ENCODE results near the gene CCDC81.

Gene CCDC81

DNA sequence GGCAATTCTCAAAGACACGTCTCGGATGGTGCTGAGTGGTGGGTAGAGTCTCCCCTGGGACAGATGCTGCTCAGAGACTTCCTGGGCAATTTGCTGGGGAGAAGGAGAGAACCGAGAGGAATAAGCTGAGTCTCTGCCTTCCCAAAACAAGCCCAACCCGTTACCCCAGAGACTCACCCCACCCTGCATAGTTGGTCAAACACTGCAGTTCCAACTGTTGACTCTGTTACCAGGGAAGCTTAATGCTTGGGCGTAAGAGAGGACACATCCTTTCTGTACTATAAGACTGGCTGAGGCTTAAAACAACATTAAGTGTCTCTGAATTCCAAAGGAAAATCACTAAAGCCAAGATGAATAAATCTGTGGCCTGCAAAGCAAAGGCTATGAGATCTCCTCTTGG is 68.1 kb downstream of the CCDC81 start:
- DNase-seq, result no peak

DNA sequence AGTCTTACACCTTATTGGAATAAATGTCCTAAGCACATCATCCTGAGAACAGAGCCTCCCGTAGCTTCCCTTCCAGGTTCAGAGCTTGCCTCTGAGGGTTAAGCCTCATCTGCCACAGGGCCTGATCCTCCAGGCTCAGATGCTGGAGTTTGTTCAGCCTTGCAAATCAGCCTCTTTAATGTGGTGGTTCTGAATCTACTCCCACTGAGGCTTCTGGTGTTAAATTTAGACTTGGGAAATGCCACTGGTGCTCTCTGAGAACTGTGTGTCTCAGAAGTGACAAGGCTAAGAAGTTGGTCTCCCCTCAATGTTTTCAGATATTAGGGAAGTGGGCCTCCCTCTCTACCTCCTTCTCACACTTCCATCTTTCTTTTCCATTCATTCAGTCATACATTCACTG is 68.7 kb downstream of the CCDC81 start:
- DNase-seq, result no peak

DNA sequence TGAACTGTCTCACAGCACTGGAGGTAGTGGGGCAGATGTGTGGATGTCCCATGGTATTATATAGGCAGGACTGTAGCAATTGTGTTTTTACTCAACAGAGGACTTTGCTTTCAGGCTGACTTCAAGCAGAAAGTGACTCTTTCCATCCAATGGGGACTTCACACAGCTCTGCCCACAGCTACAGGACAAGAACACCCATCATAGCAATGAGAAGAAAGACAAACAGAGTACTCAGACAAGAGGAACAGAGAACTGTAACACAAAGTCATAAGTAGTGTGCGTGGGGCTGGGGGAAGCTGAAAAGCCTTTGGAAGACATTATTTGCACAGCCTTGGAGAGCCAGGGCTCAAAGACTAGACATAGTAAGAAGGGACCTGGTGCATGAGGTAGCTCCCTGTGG is 70.3 kb downstream of the CCDC81 start:
- no peak for DNase-seq

DNA sequence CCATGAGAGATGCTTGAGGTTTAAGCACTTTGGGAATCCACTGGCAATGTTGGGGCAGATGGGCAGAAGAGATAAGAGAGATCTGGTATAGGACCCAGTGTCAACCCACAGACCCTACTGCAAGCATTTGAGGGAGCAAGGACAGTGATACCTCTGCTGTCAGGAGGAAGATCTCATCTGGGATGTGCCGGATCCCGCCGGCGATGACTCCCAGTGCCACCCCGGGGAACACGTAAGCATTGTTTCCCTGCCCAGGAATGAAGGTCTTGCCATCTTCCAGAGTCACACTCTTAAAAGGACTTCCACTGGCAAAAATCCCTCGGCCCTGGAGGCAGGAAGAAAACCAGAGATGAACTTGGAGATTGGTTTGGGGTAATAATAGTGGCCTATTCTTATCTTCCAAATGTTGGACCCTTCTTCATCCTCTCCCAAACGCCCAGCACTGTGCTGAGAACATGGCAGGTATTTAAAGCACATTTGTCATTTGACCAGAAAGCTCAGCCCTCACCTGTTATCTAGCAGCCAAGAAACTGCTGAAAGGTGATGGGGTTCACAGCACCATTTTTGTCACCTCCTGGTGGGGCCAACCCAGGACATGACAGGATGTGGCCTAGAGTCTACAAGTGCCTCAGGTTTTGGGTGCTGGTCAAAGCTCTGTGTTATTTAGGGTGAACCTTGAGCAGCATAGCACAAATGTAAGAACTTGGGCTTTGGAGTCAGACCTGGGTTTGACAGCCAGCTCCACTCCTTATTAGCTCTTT is 71.7 kb downstream of the CCDC81 start:
- DNase-seq, result no peak

DNA sequence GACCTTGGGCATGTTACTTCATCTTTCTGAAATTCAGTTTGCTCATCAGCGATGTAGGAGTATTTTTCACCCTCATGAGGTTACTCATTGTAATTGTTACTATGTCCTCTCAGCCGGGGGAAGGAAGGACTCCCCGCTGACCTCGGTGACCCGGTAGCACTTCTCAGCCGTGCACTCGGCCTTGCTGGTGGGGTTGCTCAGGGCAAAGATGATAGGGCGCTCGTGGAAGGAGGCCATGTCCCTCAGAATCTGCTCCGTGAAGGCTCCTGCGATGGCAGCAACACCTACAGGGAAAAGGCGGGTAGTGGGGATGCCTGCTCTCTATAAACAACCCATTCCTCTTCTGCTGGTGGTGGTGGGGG is 72.2 kb downstream of the CCDC81 start:
- no peak for DNase-seq

DNA sequence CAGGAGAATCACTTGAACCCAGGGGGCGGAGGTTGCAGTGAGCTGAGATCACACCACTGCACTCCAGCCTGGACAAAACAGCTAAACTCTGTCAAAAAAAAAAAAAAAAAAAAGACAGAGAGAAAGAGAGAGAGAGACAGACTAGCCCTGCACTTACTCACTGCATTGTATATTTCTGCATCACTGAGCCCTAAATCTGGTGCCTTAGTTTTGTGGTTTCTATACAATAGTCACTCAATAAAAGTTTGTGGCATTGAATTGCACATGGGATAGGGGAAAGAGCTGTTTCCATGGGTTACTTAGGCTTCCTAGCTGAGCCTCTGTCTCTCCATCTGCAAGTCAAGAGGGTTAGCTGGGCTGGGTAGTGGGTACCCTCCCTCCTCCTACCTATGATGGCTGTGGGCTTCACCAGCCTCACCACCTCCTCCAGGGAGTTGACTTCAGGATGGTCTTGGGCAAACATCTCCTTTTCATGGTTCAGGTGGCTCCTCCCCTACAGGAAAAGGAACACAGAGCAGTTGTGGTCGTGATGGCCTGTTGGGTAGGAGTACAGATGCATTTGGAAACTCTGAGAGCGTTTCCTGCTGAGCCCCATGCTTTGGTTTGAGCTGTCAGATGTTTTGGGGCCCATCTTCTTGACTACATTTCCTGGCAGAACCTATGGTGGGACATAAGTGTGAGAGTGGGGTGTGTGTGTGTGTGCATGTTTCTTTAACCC is 73.2 kb downstream of the CCDC81 start:
- DNase-seq, result no peak

DNA sequence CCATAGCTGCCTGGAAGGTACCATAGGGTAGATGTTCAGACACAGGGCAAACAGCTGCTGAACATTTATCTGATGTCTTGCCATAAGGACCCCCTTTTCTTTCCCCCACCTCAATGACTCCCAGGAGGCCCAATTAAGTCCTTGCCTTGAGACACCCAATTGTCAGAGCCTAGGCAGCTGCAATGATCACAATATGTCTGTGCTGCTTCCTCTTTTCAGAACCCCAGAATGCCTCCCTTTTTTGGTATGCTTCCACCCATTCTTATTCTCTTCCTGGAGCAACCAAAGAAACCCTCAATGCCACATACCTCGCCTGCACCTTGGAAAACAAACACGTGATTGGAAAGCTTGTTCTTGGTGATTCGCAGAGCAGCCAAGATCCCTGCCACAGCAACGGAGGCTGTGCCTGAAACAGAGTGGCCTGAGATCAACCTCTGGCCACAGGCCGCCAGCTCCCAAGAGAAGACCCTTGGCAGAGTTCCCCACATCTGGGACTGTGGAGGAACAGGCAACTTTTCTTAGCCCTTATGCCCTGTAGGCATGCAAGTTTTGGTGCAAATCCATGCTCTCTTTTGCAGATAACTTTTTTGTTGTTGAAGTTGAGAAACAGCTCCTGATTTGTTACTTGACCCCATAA is 75.4 kb downstream of the CCDC81 start:
- no peak for DNase-seq

DNA sequence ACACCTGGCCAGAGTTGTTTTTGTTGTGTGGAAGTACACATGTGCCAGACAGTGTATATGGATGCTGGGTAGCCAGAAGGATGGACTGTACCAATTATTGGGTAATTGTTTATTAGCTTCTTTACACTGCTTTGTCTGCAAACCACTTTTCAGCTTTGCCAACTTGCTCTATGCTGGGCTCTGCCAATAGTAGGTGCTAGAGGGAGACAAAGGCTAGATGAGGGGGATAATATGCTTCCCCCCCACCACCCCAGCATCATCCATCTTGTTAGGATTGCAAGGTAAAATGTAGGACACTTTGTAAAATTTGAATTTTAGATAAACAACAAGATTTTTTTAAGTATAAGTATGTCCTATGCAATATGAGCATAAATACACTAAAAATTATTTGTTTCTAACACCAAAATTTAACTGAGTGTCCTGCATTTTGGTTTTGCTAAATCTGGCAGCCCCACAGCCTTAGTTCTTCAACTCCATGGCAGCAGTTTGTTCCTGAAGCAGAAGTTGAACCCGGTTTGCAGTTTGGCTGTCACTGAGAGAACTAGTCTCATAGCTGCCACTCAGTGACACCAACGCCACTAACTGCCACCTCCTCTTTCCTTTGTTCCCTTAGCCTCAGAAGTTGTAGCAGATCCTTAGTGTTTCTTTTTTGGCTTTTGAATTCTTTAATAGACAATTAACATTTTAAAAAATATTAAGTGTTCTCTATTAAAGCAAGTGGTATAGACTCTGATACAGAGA is 78.8 kb downstream of the CCDC81 start:
- DNase-seq, result no peak

DNA sequence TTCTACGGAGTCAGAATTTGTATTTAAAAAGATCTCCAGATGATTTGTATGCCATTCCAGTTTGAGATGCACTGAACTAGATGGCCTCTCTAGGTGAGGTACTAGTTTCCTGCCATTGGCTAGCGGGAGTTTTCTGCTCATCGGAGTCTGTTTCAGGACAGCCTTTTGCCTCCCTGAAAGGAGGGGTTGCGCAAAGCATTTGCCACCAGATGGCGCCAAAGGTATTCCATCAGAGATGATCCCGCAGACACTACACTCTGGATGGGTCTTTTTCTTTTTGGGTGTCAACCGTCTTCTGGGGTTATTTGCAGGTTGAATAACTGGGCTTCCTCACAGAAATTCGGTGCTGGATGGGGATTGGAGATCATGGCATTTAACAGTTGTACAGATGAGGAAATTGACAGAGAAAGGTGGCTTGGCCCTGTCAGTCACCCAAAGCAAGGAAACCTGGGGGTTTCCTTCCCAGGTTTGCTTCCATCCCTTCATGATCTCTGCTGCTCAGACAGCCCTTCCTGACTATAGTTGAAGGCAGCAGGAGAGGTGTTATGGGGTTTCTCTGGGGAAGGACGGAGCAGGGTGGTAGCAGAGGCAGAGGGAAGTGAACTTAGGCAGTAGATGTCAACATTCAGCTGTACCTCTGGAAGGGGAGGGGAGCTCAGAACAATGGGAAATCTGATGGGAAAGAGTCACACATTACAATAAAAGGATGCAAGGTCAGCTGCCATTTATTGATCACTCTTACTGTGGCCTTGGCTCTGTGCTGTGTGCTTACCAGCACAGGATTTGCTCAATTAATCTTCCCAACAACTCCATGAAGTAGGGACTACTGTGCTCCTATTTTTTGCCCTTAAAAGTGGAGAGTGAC is 81.6 kb downstream of the CCDC81 start:
- DNase-seq, result peak; percentile 81

DNA sequence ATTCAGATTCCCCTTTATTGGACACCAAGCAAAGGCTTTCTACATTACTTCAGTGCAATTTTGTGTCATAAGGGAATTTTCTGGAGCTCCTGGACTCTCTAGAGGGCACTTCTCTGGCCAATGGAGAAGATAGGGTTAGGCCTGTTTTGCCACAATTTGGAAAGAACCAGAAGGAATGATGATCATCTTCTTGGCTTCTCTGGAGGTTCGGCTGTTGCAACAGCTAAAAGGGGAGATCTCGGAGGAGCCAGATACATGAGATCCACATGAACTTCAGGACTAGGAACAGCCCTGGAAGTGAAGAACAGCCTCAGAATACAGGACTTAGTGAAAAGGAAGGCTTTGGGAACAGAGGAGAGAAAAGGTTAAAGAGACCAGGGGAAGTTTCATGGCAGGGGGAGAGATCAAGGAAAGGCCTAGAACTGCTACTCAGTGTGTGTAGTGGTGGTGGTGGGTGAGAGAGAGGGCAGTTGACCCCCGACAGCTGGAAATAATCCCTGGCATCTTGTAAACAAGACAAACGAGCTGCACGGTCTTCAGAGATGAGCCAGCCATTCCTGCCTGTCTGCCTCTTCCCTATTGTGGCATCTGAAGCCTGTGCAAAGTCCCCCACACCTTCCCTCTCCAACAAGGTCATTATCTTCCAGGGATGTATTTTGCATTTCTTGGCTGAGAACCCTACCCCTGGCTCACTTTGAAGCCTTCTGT is 83.8 kb downstream of the CCDC81 start:
- no peak for DNase-seq

DNA sequence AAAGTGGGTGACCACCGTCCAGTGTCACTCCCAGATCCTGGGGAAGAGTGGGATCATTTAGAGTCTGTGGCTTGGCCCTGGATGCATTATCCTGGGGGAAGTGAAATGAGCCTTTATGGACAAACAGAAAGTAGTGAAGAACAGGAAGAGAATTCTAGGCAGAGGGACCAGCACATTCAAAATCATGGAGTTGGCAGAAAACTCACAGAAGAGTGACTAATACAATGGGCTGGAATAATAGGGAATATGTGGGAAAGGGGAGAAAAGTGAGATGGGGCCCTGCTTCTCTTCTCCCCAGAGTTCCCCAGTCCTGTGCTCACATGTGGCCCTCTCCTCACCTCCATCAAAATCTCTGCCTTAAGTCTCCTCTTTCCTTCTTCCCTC is 84.3 kb downstream of the CCDC81 start:
- no peak for DNase-seq

DNA sequence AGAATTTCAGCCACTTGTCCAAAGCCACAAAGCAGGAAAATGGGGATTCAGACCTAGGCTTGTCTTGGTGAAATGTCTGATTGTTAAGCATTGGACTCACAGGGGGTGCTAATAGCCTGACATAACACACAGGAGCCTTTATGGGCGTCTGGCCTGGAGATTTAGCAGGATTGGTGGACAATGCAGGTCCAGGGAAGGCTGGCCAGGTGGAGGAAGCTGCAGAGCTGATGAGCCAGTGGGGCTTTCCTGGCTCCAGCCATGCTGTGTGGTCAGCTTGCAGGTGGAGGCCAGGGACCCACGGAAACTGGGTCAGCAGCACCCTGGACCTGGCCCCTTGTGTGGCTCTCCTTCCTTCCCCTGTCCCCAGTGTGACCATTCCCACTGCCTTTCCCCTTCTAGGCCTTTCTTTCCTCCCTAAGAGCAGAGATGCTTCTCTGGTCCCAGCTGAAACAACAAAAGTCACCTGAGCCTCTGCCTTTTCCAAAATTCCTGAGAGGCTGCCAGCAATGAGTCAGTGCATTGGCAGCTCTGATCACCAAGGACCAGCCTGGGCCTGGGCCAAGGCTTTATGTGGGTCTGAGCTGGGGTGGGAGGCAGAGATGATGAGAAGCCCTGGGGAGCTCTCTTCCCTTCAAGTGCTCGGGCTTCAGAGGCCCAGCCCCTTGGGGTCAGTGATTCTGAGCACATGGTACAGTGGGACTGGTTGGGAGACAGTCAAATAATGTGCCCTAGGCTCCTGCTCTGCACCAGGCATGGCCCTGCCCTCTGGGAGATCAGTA is 85.2 kb downstream of the CCDC81 start:
- peak; percentile 15 for DNase-seq

DNA sequence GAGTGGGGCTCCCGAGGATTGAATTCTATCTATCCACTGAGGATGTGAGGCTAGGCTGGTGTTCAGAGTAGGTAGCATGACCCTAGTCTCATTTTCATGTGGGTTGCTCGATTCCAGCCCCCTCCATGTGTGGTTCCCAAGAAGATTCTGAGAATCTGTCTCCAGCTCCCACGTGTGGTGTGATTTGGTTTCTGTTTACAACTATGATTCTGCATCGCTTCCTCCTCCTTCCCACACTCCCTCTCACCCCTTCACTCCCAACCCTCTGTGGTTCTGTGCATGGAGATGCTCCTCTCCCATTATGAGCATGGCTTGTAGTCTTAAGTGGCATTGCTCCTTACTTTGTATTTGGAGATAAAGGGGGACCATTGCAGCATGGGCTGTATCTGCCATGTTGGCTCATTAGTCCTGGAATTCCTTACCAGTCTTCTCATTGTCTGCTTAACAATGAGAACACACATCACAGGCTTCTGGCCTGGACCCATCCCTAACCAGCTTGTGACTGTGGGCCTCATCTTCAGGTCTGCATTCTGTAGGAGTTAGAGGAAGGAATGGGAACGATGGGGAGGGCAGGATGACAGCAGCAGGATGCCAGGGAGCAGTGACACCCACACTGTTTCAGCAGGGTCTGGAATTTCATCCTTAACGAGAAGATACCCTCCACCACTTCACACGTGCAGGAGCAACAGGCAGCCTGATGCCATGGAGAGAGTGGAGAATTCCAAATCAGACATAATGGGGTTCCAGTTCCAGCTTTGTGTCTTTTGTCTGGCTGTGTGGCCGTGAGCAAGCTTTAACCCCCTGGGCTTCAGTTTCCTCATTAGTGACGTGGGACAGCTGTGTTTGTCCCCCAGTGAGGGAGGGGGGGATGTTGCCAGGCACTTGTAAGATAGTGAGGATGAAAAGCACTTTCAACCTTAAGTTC is 86.0 kb downstream of the CCDC81 start:
- no peak for DNase-seq

DNA sequence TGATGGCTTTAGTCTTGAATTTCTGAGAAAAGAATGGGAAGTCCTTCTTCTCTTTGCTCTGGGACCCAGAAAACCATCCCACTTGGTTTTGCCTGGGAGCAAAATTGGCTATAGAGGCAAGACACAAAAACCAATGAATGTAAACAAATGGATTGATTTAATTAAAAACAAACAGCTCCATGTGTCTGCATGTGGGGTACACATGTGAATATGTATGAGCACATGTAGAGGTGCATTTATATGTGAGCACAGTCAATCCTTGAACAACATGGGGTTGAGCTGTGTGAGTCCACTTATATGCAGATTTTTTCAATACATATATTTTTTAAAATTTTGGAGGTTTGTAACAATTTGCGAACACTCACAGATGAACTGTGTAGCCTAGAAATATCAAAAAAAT is 87.2 kb downstream of the CCDC81 start:
- no peak for DNase-seq

DNA sequence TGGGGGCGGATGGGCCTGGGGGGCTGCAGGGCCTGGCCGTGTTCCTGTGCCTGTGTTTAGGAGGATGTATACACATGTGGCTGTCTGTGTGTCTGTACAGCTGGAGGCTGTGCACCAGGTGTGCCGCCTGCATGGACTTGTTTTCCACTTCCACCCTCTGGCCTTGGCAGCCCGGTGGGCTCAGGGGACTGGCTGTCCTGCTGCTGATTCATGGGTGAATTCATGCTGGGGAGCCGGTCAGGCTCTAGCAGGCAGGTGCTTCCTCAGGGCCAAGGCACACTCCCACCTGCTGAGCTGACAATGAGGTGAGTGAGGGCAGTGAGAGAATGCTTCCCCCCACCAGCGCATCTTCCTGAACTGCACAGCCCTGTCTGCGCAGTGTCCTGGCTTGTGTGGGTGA is 88.4 kb downstream of the CCDC81 start:
- no peak for DNase-seq

DNA sequence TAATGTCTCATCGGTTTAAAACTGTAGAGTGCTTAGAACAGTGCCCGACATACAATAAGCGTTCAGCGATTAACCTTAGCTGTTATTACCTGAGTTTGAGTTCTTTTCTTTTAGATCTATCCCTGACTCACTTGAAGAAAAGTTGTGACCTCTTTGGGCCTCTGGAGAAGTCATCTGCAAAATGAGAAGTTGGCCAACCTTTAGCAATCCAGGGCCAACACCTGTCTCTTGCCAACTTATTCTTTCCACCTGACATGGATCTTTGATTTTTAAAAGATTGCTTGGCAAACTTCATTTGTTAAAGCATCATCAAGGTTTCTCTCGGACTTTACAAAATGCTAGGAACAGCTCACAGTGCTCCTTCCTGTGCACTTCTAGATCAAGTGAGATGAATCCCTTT is 89.3 kb downstream of the CCDC81 start:
- DNase-seq, result no peak

DNA sequence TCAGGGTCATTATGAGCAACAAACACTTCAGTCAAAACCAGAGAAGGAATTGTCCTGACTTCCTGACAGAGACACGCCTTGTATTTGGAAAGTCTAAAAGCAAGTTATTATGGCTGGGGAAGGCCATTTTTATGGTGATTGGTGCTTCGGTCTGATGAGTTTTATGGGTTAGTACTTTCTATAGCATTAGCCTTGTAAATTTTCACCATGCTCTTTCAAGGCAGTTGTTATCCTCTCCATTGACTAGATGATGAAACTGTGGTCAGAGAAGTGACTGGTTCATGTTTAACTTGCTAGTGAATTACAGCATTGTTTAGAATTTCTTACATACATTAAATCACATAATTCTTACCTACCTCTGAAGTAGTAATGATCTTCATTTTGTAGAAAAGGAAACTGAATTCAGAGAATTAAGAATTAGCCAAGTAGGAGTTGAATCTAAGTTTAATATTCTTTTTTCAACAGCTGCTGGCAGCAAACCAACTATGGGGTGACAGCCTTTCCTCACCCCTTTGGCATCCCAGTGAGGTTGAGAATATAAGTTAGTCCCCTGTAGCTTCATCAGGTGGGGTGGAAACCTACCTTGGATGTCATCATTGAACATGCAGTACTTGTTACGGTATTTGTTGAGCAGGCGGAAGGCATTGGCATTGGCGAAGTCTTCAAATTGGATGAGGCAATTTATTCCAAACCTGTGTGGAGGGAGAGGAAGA is 90.0 kb downstream of the CCDC81 start:
- no peak for DNase-seq

DNA sequence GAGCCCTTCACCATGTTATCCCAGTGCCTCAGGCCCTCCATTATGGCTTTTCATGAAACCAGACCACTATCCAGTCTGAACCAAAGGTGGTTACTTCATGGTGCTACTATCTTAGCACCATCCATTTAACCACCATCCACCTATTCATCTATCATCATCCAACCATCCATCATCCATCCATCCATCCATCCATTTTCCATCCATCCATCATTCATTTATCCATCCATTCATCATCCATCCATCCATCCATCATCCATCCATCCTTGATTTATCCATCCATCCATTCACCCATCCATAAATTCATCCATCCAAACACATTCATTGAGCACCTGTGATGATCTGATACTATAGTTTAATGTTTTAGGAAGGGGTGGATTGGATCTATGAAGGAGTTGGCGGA is 93.5 kb downstream of the CCDC81 start:
- DNase-seq, result no peak
